Esophagus squamous epithelium (tissue), 4 donors: ENCODE measurements around the gene MLLT3.

Source experiments
- POLR2A ChIP-seq, 4 donors: fragments of 450-650 bp; IDR thresholded peaks; one replicate each; pipeline ENCODE4 v1.6.1; 2017; ENCODE audit warnings: antibody characterized with exemption in 4 of 4, mild to moderate bottlenecking in 4 of 4, moderate library complexity in 3 of 4
- TF ChIP-seq, protein P1 (sequence below), 6 experiments: fragments of 450-650 bp in 4 of 6; fragments of 200-600 bp in 2 of 6; sonication (generic) in 2 of 6; IDR thresholded peaks; one replicate each; pipeline ENCODE4 v1.5.1; 2016 to 2019; ENCODE audit warnings: antibody characterized with exemption in 6 of 6, mild to moderate bottlenecking in 4 of 6, moderate library complexity in 4 of 6

DNA sequence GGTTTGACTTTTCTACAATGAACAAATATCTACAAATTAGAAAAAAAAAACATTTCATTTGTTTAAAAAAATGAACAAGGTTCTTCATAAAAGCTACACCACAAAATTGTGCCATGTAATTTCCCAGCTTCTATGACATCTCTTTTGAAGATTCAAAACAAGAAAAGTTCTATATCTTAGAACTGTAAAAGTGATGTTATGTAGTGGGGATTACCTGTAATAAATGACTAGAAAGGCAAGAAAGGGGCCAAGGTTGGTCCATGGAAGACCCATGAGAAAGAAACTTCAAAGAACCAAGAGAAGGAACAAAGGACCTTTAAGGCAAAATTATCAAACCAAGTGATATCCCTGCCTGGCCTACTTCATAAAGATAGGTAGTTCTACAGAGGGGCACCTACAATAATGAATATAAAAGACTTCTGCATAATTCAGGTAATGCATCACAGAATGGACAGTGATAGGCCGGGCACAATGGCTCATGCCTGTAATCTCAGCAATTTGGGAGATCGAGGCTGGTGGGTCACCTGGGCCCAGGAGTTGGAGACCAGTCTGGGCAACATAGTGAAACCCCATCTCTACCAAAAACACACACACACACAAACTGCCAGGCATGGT, 7.6 kb downstream of the MLLT3 start:
- TF ChIP-seq, protein P1, sequence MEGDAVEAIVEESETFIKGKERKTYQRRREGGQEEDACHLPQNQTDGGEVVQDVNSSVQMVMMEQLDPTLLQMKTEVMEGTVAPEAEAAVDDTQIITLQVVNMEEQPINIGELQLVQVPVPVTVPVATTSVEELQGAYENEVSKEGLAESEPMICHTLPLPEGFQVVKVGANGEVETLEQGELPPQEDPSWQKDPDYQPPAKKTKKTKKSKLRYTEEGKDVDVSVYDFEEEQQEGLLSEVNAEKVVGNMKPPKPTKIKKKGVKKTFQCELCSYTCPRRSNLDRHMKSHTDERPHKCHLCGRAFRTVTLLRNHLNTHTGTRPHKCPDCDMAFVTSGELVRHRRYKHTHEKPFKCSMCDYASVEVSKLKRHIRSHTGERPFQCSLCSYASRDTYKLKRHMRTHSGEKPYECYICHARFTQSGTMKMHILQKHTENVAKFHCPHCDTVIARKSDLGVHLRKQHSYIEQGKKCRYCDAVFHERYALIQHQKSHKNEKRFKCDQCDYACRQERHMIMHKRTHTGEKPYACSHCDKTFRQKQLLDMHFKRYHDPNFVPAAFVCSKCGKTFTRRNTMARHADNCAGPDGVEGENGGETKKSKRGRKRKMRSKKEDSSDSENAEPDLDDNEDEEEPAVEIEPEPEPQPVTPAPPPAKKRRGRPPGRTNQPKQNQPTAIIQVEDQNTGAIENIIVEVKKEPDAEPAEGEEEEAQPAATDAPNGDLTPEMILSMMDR (IDR thresholded peaks at IDR 0.05), result no peak
- no peak for TF ChIP-seq POLR2A (IDR thresholded peaks at IDR 0.05)
